OCI-LY1 (cell line): Measurements from ENCODE around the gene AP5S1.

Experiments used
- H2AFZ ChIP-seq: fragments of 200-600 bp; sonication (generic), shearing (Covaris generic); 2 replicates; pipeline ENCODE4 v1.6.0; 2014; ENCODE audit warnings: antibody characterized with exemption, mild to moderate bottlenecking, low read length
- H3F3A ChIP-seq: fragments of 200-600 bp; sonication (generic), shearing (Covaris generic); 2 replicates; pipeline ENCODE4 v1.6.0; 2014; ENCODE audit warnings: mild to moderate bottlenecking, antibody characterized with exemption, low read length, moderate library complexity; ENCODE audit not compliant: insufficient read depth
- H3K27ac ChIP-seq: fragments of 200-600 bp; sonication (generic); 2 replicates; pipeline ENCODE4 v1.5.1; 2014; ENCODE audit warnings: low read length, mixed run types, mild to moderate bottlenecking, low read depth; ENCODE audit not compliant: poor library complexity, severe bottlenecking
- H3K27me3 ChIP-seq: fragments of 200-600 bp; sonication (generic); 2 replicates; pipeline ENCODE4 v1.6.0; 2014; ENCODE audit warnings: antibody characterized with exemption, mild to moderate bottlenecking, low read length, moderate library complexity; ENCODE audit not compliant: insufficient read depth
- H3K36me3 ChIP-seq: fragments of 200-600 bp; sonication (generic); 2 replicates; pipeline ENCODE4 v1.6.1; 2014; ENCODE audit warnings: mild to moderate bottlenecking, antibody characterized with exemption, low read length, moderate library complexity, mixed read lengths; ENCODE audit not compliant: insufficient read depth
- H3K4me1 ChIP-seq: fragments of 200-600 bp; sonication (generic); 2 replicates; pipeline ENCODE4 v1.5.1; 2014; ENCODE audit warnings: mild to moderate bottlenecking, low read length, moderate library complexity; ENCODE audit not compliant: insufficient read depth, severe bottlenecking
- H3K4me2 ChIP-seq: fragments of 200-600 bp; sonication (generic), shearing (Covaris generic); 2 replicates; pipeline ENCODE4 v1.6.1; 2014; ENCODE audit warnings: low read length
- H3K4me3 ChIP-seq: fragments of 200-600 bp; sonication (generic); 2 replicates; pipeline ENCODE4 v1.5.1; 2014; ENCODE audit warnings: low read length, low read depth, mild to moderate bottlenecking, mixed read lengths; ENCODE audit not compliant: poor library complexity, severe bottlenecking
- H3K79me2 ChIP-seq: fragments of 200-600 bp; shearing (Covaris generic); 2 replicates; pipeline ENCODE4 v1.6.1; 2016; ENCODE audit warnings: mixed run types, low read length, mixed read lengths; ENCODE audit not compliant: insufficient read depth
- H3K9ac ChIP-seq: fragments of 200-600 bp; sonication (generic), shearing (Covaris generic); 2 replicates; pipeline ENCODE4 v1.6.1; 2014; ENCODE audit warnings: mild to moderate bottlenecking, low read length, mixed read lengths
- H3K9me2 ChIP-seq: fragments of 200-600 bp; sonication (generic), shearing (Covaris generic); 2 replicates; pipeline ENCODE4 v1.6.1; 2014; ENCODE audit warnings: low read depth, mild to moderate bottlenecking, low read length, mixed read lengths
- H3K9me3 ChIP-seq: fragments of 200-600 bp; shearing (Covaris generic); 2 replicates; pipeline ENCODE4 v1.6.1; 2014; ENCODE audit warnings: low read length, mixed read lengths
- H4K20me1 ChIP-seq: fragments of 200-600 bp; sonication (generic), shearing (Covaris generic); 2 replicates; pipeline ENCODE4 v1.6.0; 2016; ENCODE audit warnings: mild to moderate bottlenecking, low read length; ENCODE audit not compliant: insufficient read depth
- EZH2 ChIP-seq: fragments of 200-600 bp; sonication (generic), shearing (Covaris generic); IDR thresholded peaks from 2 replicates; pipeline ENCODE4 v1.8.0; 2017; ENCODE audit warnings: borderline replicate concordance, mixed run types, mild to moderate bottlenecking, antibody characterized with exemption, low read length, moderate library complexity, mixed read lengths
- TF ChIP-seq, protein P1 (sequence below): fragments of 200-600 bp; sonication (generic), shearing (Covaris generic); IDR thresholded peaks from 2 replicates; pipeline ENCODE4 v1.5.1; 2017; ENCODE audit warnings: mild to moderate bottlenecking, antibody characterized with exemption, low read length, moderate library complexity, mixed read lengths

The AP5S1 gene

DNA sequence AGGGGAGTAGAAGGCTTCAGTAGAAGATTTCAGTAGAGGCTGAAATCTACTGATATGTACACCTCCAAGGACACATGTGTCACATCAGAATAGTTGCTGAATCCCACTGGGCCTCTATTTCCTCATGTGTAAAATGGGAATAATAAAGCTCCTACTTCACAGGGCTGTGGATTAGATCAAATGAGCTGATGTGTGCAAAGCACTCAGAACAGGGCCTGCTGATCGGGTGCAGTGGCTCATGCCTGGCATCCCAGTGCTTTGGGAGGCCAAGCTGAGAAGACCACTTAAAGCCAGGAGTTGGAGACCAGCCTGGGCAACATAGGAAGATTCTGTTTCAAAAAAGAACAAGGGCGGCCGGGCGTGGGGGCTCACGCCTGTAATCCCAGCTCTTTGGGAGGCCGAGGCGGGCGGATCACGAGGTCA is 8.1 kb upstream of the AP5S1 start:
- Histone ChIP-seq H3K9me3 (no peaks in the 10 kb centered on the region), H3K79me2 (no peaks in the 10 kb centered on the region), H3K9ac (no peak overlapping the region; the same call in 1 of the 2 replicates), H2AFZ (no peak overlapping the region), H3K4me2 (no peak overlapping the region; the same call in 1 of the 2 replicates), H3K36me3 (no peaks in the 10 kb centered on the region), H3K27ac (no peak overlapping the region), H3K4me1 (peaks cover 22% of the 10 kb centered on the region), H3K4me3 (no peak overlapping the region), H3F3A (no peaks in the 10 kb centered on the region), H4K20me1 (no peaks in the 10 kb centered on the region), H3K9me2 (no peaks in the 10 kb centered on the region), H3K27me3 (no peaks in the 10 kb centered on the region; the same call in 1 of the 2 replicates)
- no peak for TF ChIP-seq EZH2
- TF ChIP-seq, protein P1, sequence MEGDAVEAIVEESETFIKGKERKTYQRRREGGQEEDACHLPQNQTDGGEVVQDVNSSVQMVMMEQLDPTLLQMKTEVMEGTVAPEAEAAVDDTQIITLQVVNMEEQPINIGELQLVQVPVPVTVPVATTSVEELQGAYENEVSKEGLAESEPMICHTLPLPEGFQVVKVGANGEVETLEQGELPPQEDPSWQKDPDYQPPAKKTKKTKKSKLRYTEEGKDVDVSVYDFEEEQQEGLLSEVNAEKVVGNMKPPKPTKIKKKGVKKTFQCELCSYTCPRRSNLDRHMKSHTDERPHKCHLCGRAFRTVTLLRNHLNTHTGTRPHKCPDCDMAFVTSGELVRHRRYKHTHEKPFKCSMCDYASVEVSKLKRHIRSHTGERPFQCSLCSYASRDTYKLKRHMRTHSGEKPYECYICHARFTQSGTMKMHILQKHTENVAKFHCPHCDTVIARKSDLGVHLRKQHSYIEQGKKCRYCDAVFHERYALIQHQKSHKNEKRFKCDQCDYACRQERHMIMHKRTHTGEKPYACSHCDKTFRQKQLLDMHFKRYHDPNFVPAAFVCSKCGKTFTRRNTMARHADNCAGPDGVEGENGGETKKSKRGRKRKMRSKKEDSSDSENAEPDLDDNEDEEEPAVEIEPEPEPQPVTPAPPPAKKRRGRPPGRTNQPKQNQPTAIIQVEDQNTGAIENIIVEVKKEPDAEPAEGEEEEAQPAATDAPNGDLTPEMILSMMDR, result no peak

DNA sequence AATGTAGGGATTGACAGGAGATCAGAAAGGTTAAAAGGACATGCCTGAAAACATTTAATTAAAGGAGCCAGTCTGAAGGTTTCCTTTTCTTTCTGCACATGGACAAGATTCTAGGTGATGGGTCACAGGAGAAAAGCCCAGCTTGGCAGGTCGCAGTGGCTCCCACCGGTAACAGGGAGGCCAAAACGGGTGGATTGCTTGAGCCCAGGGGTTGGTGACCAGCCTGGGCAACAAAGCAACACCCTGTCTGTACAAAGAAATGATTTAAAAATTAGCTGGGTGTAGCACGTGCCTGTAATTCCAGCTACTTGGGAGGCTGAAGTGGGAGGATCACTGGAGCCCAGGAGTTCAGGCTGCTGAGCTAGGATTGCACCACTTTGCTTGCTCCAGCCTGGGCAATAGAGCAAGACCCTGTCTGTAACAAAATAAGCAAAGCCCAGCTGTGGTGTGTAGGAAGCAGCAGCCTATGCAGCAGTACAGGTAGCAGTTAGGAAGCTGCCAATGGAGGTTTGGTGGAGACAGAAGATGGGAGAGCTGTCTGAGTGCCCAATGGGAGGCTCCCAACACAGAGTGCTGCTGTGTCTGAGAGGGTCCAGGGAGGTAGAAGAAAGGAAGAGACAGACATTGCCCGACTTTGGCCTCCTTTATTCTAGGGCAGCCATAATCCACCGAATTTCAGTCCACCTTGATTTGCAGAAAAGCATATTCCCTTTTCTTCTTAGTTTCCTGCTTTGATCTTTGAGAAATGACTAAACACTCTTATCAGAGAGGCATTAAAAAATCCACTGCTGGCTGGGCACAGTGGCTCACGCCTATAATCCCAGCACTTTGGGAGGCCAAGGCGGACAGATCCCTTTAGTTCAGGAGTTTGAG is 7.1 kb upstream of the AP5S1 start:
- H3K4me1 ChIP-seq, result peaks cover 22% of the 10 kb centered on the region
- no peak overlapping the region for H3K4me2 ChIP-seq
- H4K20me1 ChIP-seq, result no peaks in the 10 kb centered on the region
- H3K36me3 ChIP-seq, result no peaks in the 10 kb centered on the region
- H3K9me3 ChIP-seq, result no peaks in the 10 kb centered on the region
- H3K27me3 ChIP-seq, result no peaks in the 10 kb centered on the region; the same call in 1 of the 2 replicates
- TF ChIP-seq, protein P1, result no peak
- no peak for TF ChIP-seq EZH2
- no peaks in the 10 kb centered on the region for H3F3A ChIP-seq
- H3K79me2 ChIP-seq, result no peaks in the 10 kb centered on the region
- H3K27ac ChIP-seq, result no peak overlapping the region
- no peak overlapping the region for H3K9ac ChIP-seq
- H3K4me3 ChIP-seq, result no peak overlapping the region
- no peak overlapping the region for H2AFZ ChIP-seq
- H3K9me2 ChIP-seq, result no peaks in the 10 kb centered on the region

DNA sequence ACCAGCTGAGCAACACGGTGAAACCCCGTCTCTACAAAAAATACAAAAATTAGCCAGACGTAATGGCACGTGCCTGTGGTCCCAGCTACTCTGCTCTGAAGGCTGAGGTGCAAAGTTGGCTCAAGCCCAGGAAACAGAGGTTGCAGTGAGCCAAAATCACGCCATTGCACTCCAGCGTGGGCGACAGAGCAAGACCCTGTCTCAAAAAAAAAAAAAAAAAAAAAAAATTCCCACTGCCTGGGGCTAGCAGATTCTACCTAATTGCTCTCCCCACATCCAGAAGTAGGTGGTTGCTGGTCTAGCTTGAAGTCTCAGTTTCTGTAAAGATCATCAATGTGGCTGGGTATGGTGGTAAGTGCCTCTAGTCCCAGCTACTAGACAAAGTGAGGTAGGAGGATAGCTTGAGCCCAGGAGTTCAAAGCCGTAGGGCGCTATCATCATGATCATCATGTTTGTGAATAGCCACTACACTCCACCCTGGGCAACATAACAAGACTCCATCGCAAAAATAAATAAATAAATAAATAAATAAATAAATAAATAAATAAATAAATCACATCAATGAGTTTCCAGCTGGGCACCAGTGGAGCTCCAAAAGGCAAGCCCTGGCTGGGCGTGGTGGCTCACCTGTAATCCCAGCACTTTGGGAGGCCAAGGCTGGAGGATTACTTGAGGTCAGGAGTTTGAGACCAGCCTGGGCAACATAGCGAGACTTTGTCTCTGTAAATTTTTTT is 6.3 kb upstream of the AP5S1 start:
- Histone ChIP-seq H2AFZ (no peak overlapping the region), H3K27me3 (no peaks in the 10 kb centered on the region; the same call in 1 of the 2 replicates), H3K27ac (no peak overlapping the region), H3K4me1 (peaks cover 30% of the 10 kb centered on the region), H3K9me3 (no peaks in the 10 kb centered on the region), H4K20me1 (no peaks in the 10 kb centered on the region), H3F3A (no peaks in the 10 kb centered on the region), H3K9me2 (no peaks in the 10 kb centered on the region), H3K36me3 (no peaks in the 10 kb centered on the region), H3K4me3 (no peak overlapping the region), H3K79me2 (no peaks in the 10 kb centered on the region), H3K9ac (no peak overlapping the region), H3K4me2 (no peak overlapping the region)
- TF ChIP-seq EZH2, result no peak
- TF ChIP-seq, protein P1, result no peak
